ENCODE results near the gene OR10H3. TPM values are rescaled to one million over a fixed set of nuclear protein-coding genes. Genes with fewer than 3 reads are reported as not detected.

Gene OR10H3
- total RNA-seq: not detected

GRCh38 chr19:15737722-15738121, at the start of gene OR10H3:
OR10H3 (plus strand) TSS chr19:15737985; CDS start chr19:15741393, 3,408 bp downstream.
- intact Hi-C loops (cut with DNase I): no loop called here
- H3K4me3 ChIP-seq: no peak within 1 kb of the TSS
- H3K27me3 ChIP-seq: peaks cover 0 to 9% (median 0%) of the 10 kb centered on the region in 4 donors
- H3K36me3 ChIP-seq: no peaks in the 10 kb centered on the region
- no peak for DNase-seq (ENCODE audit: extremely low spot score)
- no peak within 1 kb of the TSS for H3K27ac ChIP-seq (replicated peaks in 1 of 4)
- no peaks in the 10 kb centered on the region for H3K4me1 ChIP-seq
- no peak for TF ChIP-seq POLR2A (IDR thresholded peaks at IDR 0.05; ENCODE audit: low read depth)
- TF ChIP-seq EP300 (IDR thresholded peaks at IDR 0.05): no peak
- no peak for TF ChIP-seq CTCF (IDR thresholded peaks at IDR 0.05)
- TF ChIP-seq POLR2AphosphoS5 (IDR thresholded peaks at IDR 0.05): no peak
- peaks cover 0 to 26% (median 21%) of the 10 kb centered on the region in 4 donors for H3K9me3 ChIP-seq
- 56% methylated on average over 4 of the region's 4 CpGs for WGBS

GRCh38 chr19:15696654-15697194, 41.1 kb upstream of the OR10H3 start:
- no peak for DNase-seq (ENCODE audit: extremely low spot score)
- Histone ChIP-seq H3K27ac (replicated peaks in 1 of 4) (no peak overlapping the region), H3K4me3 (no peak overlapping the region), H3K36me3 (peaks cover 0 to 14% (median 5%) of the 10 kb centered on the region in 4 donors), H3K9me3 (peaks cover 0 to 4% (median 0%) of the 10 kb centered on the region in 4 donors), H3K4me1 (no peaks in the 10 kb centered on the region), H3K27me3 (peaks cover 0 to 7% (median 0%) of the 10 kb centered on the region in 4 donors)
- intact Hi-C loops (cut with DNase I): no loop called here
- TF ChIP-seq POLR2AphosphoS5 (IDR thresholded peaks at IDR 0.05): no peak
- no peak for TF ChIP-seq CTCF (IDR thresholded peaks at IDR 0.05)
- 65% methylated on average over 5 of the region's 19 CpGs for WGBS

GRCh38 chr19:15701757-15702533, 35.8 kb upstream of the OR10H3 start:
- no peak overlapping the region for H3K27ac ChIP-seq (replicated peaks in 1 of 4)
- peaks cover 0 to 10% (median 2%) of the 10 kb centered on the region in 4 donors for H3K36me3 ChIP-seq
- 55% methylated on average over 2 of the region's 4 CpGs for WGBS
- peaks cover 0 to 4% (median 0%) of the 10 kb centered on the region in 4 donors for H3K9me3 ChIP-seq
- peaks cover 0 to under 1% (median 0%) of the 10 kb centered on the region in 4 donors for H3K27me3 ChIP-seq
- H3K4me1 ChIP-seq: peaks cover 12 to 15% (median 14%) of the 10 kb centered on the region in 4 donors
- no peak for DNase-seq (ENCODE audit: extremely low spot score)
- intact Hi-C loops (cut with DNase I): no loop called here
- no peak for TF ChIP-seq CTCF (IDR thresholded peaks at IDR 0.05)
- no peak for TF ChIP-seq POLR2A (IDR thresholded peaks at IDR 0.05; ENCODE audit: low read depth)
- TF ChIP-seq POLR2AphosphoS5 (IDR thresholded peaks at IDR 0.05): no peak
- H3K4me3 ChIP-seq: no peak overlapping the region

- WGBS: 3% methylated on average over 7 of the region's 7 CpGs
- peak; percentile 96 for DNase-seq (ENCODE audit: extremely low spot score)
- Histone ChIP-seq H3K9me3 (peaks cover 0 to 4% (median 0%) of the 10 kb centered on the region in 4 donors), H3K36me3 (peaks cover 0 to 4% (median 2%) of the 10 kb centered on the region in 4 donors), H3K4me1 (peaks cover 12 to 15% (median 14%) of the 10 kb centered on the region in 4 donors), H3K27me3 (no peaks in the 10 kb centered on the region), H3K4me3 (no peak overlapping the region), H3K27ac (replicated peaks in 1 of 4) (no peak overlapping the region)
- TF ChIP-seq POLR2AphosphoS5 (IDR thresholded peaks at IDR 0.05): no peak
- no peak for TF ChIP-seq POLR2A (IDR thresholded peaks at IDR 0.05; ENCODE audit: low read depth)
- no peak for TF ChIP-seq CTCF (IDR thresholded peaks at IDR 0.05)
- TF ChIP-seq EP300 (IDR thresholded peaks at IDR 0.05): no peak
- intact Hi-C loops (cut with DNase I): no loop called here
These were observed 35.3 kb upstream of the OR10H3 start for GRCh38 chr19:15702534-15702930.

All from esophagus muscularis mucosa (tissue), 4 donors.